GM18861 (cell line): Measurements from ENCODE around the gene FCER1G.

Experiments used
- ATAC-seq: cut with Tn5 transposase; IDR thresholded peaks from one replicate; pipeline ENCODE4 v1.9.1; 2021; ENCODE audit not compliant: unreplicated experiment

The FCER1G gene

DNA sequence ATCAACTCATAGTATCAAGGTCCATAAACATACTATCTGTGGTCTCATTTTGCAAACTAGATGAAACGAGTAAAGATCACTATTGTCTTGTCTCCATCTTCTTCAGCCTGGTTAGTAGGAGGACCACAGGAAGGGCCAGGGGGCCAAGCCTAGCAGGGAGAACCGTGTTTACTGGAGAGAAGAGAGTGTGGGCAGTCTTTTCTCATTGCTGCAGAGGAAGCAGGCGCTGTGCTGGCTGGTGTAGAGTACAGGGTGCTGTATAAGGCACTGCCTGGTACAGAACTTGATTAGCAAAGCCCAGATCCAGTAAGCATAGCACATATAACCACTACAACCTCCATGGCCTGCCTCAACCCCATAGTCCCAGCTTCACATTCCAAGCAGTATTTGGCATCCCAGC is 27.8 kb upstream of the FCER1G start:
- ATAC-seq = no peak

DNA sequence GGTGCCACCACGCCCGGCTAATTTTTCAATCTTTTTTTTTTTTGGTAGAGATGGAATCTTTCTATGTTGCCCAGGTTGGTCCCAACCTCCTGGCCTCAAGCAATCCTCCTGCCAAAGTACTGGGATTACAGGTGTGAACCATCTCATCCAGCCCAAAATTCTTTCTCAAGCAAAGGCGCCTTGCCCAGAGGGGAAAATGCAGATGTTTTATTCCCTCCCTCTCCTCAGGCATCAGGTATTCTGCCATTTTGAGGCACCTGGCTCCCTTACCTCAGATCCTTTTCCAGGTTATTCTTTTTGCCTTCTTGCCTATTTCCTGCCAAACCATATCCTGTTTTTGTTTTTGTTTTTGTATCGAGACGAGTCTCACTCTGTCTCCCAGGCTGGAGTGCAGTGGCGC is 26.7 kb upstream of the FCER1G start:
- no peak for ATAC-seq

DNA sequence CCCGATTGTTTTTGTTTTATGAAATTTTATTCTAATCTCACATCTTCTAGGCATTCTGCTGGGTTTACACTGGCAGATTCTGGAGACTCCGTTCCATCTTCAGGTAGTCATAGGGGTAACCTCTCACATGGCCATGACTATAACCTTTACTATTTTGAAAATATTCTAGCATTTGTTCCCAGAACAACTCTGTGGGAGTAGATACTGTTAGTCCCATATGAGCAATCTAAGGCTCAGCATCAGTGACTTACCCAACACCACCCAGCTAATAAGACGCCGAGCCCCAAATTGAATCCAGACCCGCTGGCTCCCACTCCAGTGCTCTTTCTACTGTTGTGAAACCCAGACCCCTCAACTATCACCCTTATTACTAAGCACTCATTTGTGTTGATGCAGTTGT is 26.1 kb upstream of the FCER1G start:
- no peak for ATAC-seq

DNA sequence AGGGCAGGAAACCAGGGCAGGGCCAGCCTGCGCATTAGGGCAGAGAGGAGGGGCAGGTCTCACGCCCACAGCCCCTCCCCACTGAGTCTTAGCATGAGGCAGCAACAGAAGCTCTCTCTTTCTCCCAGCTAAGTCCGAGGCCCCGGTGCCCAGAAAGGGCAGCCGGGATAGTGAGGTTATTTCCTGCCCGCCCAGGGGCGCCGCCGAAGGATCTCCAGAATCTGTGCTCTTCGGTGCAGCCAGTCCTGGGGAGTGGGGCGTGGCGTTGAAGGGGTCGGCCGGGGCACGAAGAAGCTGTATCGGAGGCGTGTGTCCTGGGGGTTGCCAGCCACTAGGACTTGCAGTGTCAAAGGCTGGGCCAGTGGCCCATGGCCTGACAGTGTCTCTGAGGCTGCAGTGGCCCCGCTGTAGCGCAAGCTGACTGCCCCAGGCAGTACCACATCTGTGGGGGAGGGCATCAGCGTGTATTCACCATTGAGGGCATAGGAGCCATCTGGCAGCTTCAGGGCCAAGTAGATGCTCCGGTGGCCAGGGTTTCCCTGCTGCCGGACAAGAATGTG is 24.1 kb upstream of the FCER1G start:
- ATAC-seq = no peak

DNA sequence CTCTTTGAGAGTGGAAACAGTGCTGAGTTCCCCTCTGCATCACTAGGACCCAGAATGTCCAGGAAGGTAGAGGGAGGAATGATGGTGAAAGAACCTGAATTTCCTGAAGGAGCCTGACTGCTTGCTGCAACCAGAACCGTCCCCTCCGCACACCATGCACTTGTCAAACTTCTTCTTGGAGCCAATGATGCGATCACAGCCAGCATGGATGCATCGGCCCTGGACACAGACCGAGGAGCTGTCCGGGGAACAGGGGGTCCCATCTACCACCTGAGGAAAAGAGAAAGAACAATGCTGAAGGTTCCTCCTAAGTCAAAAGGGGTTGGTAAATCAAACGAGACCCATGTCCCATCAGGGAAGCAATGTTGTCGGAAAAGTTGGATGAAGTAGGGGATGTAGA is 23.1 kb upstream of the FCER1G start:
- ATAC-seq = no peak

DNA sequence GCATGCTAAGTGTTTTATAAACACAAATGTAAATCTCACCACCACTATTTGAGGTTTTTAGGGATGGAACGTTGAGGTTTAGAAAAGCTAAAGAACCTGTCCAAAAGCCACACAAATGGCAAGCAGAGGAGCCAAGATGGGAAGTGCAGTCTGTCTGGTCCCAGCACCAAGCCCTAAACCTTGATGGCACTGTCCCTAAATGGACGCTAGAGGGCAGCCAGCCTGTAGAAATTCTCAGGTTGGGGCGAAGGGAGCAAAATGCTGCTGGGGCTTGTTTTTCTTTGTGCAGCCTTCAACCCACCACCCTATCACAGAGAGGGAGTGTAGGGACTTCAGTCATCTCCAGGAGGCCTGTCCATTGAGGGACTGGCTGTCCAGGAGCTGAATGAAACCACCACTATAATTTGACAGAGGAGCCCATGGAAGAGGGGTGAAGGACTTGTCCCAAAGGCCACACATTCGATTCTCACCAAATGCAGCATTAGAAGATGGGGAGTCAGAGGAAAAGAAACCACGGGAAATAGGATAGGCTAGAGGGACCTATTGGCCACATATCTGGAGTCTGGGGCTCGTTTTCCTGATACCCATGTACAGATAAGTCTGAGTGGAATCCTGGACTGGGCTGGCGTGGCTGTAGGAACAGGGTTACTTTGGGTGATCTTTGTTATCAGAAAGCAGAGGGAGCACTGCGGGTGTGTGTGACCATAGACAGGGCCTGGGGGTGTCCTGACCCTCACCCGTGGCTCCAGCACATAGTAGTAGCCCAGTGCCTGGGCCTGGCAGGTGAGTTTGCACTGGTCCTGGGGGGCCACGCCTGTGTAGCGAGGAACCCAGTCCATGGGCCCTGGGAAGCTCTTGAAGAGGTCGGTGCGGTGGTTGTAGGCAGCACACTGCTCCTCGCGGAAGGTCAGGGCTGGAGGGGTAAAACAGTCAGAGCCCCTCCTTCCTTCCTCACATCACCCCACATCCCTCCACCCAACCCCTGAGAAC is 22.3 kb upstream of the FCER1G start:
- peak; percentile 50 for ATAC-seq

DNA sequence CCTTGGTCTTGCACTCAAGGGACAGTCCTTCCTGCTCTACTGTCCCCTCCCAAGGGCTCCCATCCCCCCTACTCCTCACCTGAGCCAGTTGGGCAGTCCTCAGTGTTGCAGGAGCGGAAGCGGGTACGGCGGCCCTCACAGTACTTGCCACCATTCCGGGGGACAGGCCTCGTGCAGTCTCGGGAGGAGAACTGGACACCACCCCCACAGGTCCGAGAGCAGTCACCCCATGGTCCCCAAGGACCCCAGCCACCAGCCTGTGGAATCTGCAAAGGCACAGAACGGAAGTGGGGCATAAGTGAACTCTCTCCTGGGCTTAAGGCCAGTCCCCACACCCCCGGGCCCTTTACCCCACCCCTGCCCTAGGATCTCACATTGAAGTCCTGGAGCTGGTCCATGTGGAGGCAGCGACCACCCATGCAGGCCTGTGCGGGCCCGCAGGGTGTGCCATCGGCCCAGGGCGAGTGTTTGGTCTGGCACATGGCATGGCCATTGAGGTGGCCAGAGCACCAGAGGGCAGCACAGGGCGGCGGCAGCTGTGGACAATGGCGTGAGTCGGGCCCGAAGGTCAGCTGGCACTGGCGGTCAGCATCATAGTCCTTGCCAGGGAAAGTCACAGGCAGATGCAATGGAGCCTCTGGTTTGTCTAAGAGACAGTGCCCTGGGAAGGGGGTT is 21.4 kb upstream of the FCER1G start:
- no peak for ATAC-seq

DNA sequence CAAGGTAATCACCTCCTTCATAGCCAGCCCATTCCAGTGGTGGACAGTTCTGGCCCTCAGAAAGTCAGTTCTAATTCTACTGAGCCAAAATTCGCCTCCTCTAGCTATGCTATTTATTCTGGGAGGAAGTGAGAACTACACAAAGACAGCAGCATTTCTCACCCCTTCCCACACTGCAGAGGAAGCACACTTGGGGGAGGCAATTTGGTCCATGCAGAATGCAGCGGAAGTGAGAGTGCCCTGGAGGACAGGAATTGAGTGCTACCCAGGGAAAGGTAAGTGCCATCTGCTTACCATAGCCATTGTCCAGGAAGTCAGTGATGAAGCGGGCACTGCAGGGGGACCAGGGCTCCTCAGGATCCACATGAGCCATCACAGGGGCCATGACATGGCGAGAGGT is 19.9 kb upstream of the FCER1G start:
- ATAC-seq = no peak

DNA sequence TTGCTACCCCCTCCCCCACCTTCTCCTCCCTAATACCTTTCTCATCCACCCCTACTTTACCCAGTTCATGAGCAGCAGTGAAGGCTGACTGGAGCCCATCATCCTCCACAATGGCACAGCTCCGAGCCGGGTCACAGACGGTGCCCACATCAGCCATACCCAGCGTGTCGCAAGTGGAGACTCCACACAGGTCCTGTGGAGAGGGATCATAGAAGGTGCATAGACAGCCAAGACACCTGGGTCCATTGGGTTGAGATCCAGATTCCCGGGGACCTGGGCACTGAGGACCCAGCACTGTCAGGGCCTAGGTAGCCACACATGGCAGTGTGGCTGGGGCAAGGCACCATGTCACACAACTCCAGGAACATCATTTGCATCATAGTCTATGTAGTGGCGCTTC is 19.0 kb upstream of the FCER1G start:
- no peak for ATAC-seq

DNA sequence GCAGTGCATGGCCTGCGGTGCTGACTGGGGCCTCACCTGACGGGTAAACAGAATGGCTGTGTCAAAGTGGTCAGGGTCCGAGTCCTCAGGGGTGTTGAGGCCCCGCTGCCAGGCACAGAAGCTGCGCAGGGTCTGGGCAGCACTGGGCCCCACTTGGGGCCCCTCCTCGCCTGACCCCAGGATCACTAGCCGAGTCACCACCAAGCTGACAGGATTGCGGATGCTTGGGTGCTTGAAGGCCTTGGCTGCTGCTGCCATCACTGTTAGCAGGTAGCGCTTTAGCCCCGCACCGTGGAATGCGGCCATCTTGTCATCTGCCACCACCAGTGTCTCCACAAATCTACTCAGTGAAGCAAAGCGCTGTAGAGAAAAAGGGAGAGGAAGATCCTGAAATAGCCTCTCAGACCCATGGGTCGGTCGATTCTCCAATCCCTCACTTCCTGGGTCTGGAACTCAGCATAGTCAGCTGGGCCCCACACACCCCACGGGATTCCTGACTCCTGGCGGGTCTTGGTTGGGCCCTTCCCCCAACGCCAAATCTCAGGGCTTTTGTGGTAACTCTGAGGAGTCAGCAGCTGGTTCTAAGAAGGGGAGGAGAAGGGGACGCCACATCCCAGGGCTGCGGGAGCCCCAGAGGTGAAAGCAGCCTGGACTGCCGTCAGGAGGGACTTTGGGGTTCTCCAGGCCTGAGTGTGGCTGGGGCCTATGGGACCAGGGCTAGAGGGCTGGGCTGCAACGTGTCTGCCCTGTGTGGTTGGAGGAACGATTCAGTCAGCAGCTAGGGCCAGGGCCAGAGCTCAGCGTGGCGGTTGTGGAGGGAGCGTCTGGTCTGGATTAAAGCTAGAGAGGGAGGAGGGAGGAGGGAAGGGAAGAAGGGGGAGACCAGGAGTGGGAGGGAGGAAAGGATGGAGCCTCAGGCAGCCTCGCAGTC is 18.3 kb upstream of the FCER1G start:
- no peak for ATAC-seq

DNA sequence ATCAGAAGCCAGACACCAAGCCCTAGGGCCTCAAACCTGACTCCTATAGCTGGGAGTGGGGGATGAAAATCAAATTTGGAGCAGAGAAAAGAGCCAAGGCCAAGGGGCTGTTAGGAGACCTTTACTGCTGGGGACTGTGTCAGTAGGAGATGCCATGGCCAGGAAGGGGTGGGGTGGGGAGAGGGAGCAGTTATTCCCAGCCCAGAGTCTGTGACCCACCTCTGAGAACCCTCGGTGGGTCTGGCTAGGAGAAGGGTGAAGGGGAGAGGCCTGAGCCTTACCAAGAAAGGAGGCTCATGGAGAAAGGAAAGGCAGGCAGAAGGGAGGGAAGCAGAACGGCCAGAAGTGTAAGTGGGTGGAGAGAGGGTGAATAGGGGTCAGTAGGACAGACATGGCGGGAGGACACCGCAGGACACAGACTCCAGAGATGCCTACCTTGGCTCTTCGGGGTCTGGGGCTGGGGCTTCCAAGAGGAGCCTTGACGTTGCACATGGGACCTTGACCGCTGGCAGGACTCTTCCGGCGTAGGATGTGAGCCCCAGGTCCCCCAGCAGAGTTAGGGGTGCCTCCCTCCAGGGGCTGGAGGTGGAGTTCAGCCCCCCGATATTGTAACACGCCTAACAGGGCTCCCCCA is 17.4 kb upstream of the FCER1G start:
- no peak for ATAC-seq

DNA sequence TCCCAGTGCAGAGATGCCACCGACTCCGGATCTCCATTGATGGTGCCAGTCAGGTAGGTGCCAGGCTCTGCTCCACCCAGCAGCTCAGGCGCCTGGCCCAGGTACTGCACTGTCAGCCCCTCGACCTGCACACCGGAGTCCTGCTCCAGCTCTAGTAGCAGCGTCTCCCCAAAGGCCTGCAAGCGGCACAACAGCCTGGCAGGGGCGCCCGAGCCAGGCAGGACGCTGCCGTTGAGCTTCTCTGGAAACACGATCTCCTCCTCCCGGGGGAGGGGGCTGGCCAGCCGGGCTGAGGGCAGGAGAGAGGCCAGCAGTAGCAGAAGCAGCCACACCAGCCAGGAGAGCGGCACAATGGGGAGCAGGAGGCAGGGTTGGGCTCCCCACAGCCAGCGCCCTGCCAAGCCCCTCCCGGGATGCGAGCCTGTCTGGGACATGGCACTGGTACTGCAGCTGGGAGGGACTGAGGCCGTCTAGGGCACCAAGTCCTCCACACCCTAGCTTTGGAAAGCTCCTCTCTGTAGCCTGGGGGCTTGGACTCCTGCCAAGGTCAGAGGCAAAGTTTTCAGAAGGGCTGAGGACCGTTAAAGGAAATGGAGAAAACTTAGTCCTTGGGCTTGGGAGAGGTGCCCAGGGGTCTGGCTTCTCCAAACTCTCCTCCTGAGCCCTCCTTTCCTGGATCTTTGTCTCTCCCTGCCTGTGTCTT is 16.8 kb upstream of the FCER1G start:
- no peak for ATAC-seq

DNA sequence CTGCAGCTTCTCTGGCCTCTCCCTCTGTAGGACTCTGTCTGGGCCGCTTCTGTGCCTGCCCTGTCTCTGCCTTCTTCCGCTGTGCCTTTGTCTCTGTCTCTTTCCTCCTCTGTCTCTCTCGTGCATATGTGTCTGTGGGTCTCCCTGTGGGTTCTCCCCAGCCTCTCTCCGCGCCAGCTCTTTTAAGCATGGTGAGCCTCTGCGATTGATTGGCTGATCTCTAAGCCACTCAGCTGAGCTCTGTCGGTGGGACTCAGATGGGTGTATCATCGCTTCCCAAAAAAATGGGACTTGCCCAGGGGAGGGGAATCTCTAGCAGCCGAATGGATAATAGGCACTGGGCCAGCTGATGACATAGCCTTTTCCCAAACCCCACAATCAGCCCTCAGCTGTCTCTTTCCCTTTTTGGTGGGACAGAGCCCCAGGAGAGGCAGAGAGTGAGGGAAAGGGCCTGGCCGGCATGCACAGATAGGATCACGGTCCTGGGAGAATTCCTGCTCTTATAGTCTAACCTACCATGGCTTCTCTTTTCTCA is 16.1 kb upstream of the FCER1G start, which contains the start of gene ADAMTS4:
TSS of gene ADAMTS4 (minus strand) at position 158 of the 535 bp plus-strand sequence. CDS start 427 bp downstream, outside the sequence.
- ATAC-seq = no peak

DNA sequence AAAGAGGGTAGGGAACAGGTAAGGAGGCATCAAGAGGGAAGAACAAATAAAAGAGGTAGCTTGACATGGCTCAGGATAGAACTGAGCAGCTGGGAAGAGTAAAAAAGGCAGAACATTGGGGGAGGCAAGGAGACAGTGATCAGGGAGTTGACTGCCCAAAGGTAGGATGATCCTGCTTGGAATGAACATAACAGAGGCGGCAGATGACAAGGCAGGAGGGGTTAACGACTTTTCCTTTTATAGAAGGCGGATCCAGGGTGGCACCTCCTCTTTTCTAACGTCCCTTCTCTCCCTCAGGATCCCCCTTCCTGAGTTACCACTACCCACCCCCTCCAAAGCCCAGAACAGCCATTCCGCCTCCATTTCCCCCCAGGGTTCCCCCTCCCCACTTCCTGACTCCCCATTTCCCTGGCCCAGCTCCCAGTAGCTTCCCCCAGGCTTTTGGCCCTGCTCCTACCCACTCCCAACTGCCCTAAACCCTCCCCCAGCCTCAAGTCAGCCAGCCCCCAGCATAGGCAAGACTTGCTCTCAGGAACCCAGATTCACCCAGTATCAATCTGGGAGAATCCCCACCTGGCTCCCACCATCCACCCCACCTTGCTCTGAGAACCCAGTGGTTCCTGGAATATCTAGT is 15.5 kb upstream of the FCER1G start:
- no peak for ATAC-seq

DNA sequence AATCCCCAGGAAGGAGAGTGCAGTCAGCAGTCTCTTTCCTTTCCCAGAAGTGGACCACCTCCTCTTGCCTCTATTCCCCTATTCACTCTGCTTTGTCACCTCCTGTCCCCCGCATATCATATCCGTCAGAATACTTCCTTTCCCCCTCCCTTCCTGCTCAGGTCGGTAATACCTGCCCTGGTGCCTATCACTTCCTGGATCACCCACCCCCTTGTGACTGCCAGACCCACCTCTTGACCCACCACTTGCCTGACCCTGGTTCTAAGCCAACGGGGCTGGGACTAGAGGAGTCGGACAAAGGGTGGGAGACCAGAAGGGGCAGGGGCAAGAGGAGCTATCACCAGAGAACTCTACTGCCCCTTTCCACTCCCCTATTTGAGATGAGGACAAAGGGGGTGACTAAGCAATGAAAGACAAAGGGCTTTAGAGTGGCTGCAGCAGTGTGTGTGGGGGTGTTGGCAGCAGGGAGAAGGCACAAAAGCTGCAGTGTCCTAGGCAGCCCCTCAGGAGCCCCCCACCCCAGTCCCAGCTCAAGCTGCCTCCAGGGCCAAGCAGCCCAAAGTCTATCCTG is 14.6 kb upstream of the FCER1G start:
- ATAC-seq = no peak

DNA sequence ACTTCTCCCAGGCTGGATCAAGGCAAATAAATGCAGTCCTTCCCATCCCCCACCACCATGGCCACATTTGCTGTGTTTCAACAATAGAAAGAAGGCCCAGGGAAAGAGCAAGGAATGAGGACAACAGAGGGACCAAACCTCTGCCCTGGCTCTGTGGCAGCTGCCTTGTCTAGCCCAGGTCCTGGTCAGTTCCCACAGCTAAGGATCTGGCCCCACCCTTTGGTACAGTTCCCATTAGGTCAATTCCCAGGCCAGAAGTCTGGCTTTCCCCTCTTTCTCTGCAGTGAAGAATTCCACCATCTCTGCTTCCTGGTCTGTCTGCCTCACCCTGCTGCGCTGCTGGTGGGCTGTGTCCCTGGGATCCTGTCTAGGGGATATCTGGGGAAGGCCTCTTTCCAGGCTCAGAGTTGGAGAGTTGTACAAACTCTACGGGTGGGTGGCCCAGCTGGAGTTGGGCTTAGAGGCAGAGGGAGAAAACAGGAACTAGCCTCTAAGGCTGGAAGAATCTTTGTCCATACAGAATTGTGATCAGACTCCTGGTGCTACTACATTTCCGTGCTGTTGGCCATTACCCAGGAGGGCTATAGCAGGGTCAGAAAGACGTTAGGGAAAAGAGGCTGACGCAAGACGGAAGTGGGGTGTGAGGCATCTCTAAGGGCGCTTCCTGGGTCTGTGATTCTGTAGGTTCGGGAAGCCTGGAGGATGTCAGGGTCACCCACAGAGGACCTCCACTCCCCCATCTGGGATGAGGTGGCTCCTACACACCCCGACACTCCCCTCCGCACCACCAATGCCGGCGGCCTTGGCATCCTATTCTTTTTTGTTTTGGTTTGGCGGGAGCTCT is 13.9 kb upstream of the FCER1G start:
- no peak for ATAC-seq

DNA sequence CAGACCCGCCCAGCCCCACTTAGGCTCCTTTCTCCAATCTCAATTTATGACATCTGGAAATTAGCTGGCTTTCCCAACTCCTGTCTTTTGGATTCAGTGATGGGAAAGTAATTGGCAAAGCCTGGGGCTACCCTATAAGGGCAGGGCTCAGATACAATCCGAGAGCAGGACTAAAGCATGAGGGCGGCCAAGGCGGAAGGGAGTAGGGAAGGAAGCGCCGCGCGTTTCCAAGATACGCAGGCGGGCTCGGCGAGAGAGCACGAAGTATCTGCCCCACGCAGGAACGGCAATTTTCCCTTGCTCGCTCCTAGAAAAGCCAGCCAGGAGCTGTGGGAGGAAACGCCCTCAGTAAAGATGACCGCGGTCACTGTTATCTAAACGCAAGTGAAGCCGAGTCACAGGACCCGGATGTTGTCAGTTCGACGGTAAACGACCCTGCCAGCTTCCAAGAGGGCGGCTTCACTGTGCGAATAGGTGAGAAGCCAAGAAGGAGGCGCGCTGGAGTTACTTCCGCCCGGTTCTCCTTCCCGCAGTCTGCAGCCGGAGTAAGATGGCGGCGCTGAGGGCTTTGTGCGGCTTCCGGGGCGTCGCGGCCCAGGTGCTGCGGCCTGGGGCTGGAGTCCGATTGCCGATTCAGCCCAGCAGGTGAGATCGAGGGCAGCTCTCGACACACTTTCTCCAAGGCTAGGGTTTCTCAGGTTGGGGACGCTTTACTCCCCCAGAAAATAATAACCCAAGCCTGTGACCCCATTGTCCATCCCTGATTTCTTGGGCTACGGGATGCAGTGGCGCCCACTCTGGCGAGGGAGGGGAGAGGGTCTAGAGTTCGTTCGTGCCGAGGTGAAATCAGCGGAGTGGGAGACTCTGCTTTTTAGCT is 13.0 kb upstream of the FCER1G start, which contains the start of gene NDUFS2:
TSS of gene NDUFS2 (plus strand) at position 532 of the 877 bp plus-strand sequence. CDS start at position 551, 19 bp downstream.
- peak; percentile 87 for ATAC-seq
